ENCODE data around the gene NUF2.

NUF2 gene

DNA sequence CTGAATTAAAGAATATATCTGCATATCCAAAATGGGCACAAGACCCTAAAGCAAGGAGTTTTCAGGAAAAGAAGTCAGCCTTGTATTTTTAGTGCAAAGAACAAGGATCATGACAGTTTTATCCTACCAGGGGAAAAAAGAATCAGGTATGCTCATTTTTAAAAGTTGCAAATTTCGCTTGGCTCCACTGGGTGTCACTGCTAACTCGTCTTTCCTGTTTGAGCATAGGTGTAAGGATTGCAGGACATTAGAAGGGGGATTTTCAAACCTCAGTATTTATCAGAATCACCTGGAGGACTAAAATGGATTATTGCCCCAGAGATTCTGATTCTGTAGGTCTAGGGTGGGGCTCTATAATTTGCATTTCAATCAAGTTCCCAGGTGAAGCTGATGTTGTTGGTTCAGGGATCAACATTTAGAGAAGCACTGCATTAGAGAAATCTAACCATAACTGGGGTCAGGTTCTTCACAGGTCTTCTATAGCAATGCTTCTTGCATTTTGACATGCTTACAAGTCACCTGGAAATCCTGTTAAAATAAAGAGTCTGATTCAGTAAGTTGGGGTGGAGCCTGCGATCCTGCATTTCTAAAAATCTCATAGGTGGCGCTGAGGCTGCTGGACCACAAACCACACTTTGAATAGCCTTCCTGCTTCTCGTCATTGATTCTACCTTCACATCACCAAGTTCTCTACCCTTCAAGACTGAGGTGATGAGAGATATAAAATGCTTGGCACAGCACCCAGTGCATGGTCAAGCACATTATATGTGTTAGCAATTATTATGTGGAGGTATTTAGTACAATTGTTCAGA is 39.6 kb downstream of the NUF2 start:
- no peaks in the 10 kb centered on the region for H3K79me1 ChIP-seq (ENCODE audit: low read depth, low read length)
- no peak overlapping the region for H3K4me2 ChIP-seq (ENCODE audit: insufficient read depth, low read length, poor library complexity, severe bottlenecking)
- H3K18ac ChIP-seq (ENCODE audit: low read length) = no peak overlapping the region
- H4K8ac ChIP-seq (ENCODE audit: low read depth, low read length) = no peak overlapping the region
- no peak overlapping the region for H2BK120ac ChIP-seq (ENCODE audit: low read depth, low read length)
- H3K4ac ChIP-seq (ENCODE audit: low read length) = no peak overlapping the region
- no peaks in the 10 kb centered on the region for H3K9me3 ChIP-seq (replicated peaks in 1 of 2; ENCODE audit: control insufficient read depth in 2 of 2, insufficient read depth in 1 of 2, low read depth in 1 of 2, low read length in 2 of 2)
- no peak overlapping the region for H2AFZ ChIP-seq (ENCODE audit: low read length)
- DNase-seq (ENCODE audit: low spot score) = peak; percentile 6
- no peak overlapping the region for H3K4me3 ChIP-seq (ENCODE audit: low read length in 2 of 2)
- peaks cover 0 to 12% of the 10 kb centered on the region in 2 donors for H3K36me3 ChIP-seq (replicated peaks in 1 of 2; ENCODE audit: control insufficient read depth in 2 of 2, insufficient read depth in 2 of 2, low read length in 2 of 2)
- H3K9ac ChIP-seq (ENCODE audit: low read depth, low read length, poor library complexity) = no peak overlapping the region
- no peak overlapping the region for H3K23ac ChIP-seq (ENCODE audit: low read depth, low read length, poor library complexity)
- H4K91ac ChIP-seq (ENCODE audit: low read depth, low read length, poor library complexity) = no peak overlapping the region
- WGBS, 2 donors (ENCODE audit: extremely low coverage in 2 of 2, insufficient read length in 2 of 2, insufficient replicate concordance in 1 of 2) = no CpG with 5 or more reads among the region's 5 CpGs
- no peak overlapping the region for H2BK12ac ChIP-seq (ENCODE audit: low read length)
- no peak overlapping the region for H2AK5ac ChIP-seq (ENCODE audit: low read depth, low read length)
- no peaks in the 10 kb centered on the region for H3K4me1 ChIP-seq (ENCODE audit: control insufficient read depth in 2 of 2, insufficient read depth in 1 of 2, low read depth in 1 of 2, low read length in 2 of 2)
- no peak overlapping the region for H3K27ac ChIP-seq (replicated peaks; ENCODE audit: low read length)
- no peak overlapping the region for H2BK15ac ChIP-seq (ENCODE audit: low read length)
- H3K27me3 ChIP-seq (ENCODE audit: control insufficient read depth in 3 of 3, insufficient read depth in 3 of 3, low read depth in 1 of 3, low read length in 3 of 3) = peaks cover 0 to 6% (median 0%) of the 10 kb centered on the region in 3 experiments
- no peak overlapping the region for H2BK5ac ChIP-seq (ENCODE audit: low read length)
- no peak overlapping the region for H3K14ac ChIP-seq (ENCODE audit: low read length)

- Histone ChIP-seq H2BK12ac (ENCODE audit: low read length) (no peak overlapping the region), H3K36me3 (replicated peaks in 1 of 2; ENCODE audit: control insufficient read depth in 2 of 2, insufficient read depth in 2 of 2, low read length in 2 of 2) (no peaks in the 10 kb centered on the region), H2AFZ (ENCODE audit: low read length) (no peak overlapping the region), H3K4ac (ENCODE audit: low read length) (no peak overlapping the region), H3K9ac (ENCODE audit: low read depth, low read length, poor library complexity) (no peak overlapping the region), H3K14ac (ENCODE audit: low read length) (no peak overlapping the region), H2BK120ac (ENCODE audit: low read depth, low read length) (no peak overlapping the region), H4K91ac (ENCODE audit: low read depth, low read length, poor library complexity) (no peak overlapping the region), H3K27ac (replicated peaks; ENCODE audit: low read length) (no peak overlapping the region), H4K8ac (ENCODE audit: low read depth, low read length) (no peak overlapping the region), H2BK15ac (ENCODE audit: low read length) (no peak overlapping the region), H3K79me1 (ENCODE audit: low read depth, low read length) (no peaks in the 10 kb centered on the region), H3K18ac (ENCODE audit: low read length) (no peak overlapping the region), H3K27me3 (ENCODE audit: control insufficient read depth in 3 of 3, insufficient read depth in 3 of 3, low read depth in 1 of 3, low read length in 3 of 3) (peaks cover 0 to 13% (median 0%) of the 10 kb centered on the region in 3 experiments), H3K4me1 (ENCODE audit: control insufficient read depth in 2 of 2, insufficient read depth in 1 of 2, low read depth in 1 of 2, low read length in 2 of 2) (no peaks in the 10 kb centered on the region), H3K23ac (ENCODE audit: low read depth, low read length, poor library complexity) (no peak overlapping the region), H3K9me3 (replicated peaks in 1 of 2; ENCODE audit: control insufficient read depth in 2 of 2, insufficient read depth in 1 of 2, low read depth in 1 of 2, low read length in 2 of 2) (no peaks in the 10 kb centered on the region), H3K4me2 (ENCODE audit: insufficient read depth, low read length, poor library complexity, severe bottlenecking) (no peak overlapping the region), H2BK5ac (ENCODE audit: low read length) (no peak overlapping the region), H2AK5ac (ENCODE audit: low read depth, low read length) (no peak overlapping the region), H3K4me3 (ENCODE audit: low read length in 2 of 2) (no peak overlapping the region)
- WGBS, 2 donors (ENCODE audit: extremely low coverage in 2 of 2, insufficient read length in 2 of 2, insufficient replicate concordance in 1 of 2) = no CpG with 5 or more reads among the region's 3 CpGs
- DNase-seq (ENCODE audit: low spot score) = no peak
Observed at GRCh38 chr1:163365186-163365585, 43.4 kb downstream of the NUF2 start.

DNA sequence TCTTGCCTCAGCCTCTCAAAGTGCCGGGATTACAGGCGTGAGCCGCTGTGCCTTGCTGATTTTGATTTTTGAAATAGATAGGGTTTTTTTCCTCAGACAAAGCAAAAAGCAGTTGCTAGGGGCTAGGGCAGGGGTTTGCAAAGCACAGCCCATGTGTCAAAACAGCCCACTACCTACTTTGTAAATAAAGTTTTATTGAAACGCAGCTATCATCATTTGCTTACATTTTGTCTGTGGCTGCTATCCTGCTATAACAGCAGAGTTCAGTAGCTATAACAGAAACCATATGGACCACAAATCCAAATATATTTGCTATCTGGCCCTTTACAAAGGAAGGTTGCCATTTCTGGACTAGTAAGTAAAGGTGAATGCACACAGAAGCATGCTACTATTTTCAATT is 44.8 kb downstream of the NUF2 start:
- no CpG with 5 or more reads among the region's 4 CpGs for WGBS, 2 donors (ENCODE audit: extremely low coverage in 2 of 2, insufficient read length in 2 of 2, insufficient replicate concordance in 1 of 2)
- Histone ChIP-seq H3K27ac (replicated peaks; ENCODE audit: low read length) (no peak overlapping the region), H4K91ac (ENCODE audit: low read depth, low read length, poor library complexity) (no peak overlapping the region), H3K18ac (ENCODE audit: low read length) (no peak overlapping the region), H3K9me3 (replicated peaks in 1 of 2; ENCODE audit: control insufficient read depth in 2 of 2, insufficient read depth in 1 of 2, low read depth in 1 of 2, low read length in 2 of 2) (no peaks in the 10 kb centered on the region), H2BK5ac (ENCODE audit: low read length) (no peak overlapping the region), H3K79me1 (ENCODE audit: low read depth, low read length) (no peaks in the 10 kb centered on the region), H2AK5ac (ENCODE audit: low read depth, low read length) (no peak overlapping the region), H3K23ac (ENCODE audit: low read depth, low read length, poor library complexity) (no peak overlapping the region), H3K9ac (ENCODE audit: low read depth, low read length, poor library complexity) (no peak overlapping the region), H2BK120ac (ENCODE audit: low read depth, low read length) (no peak overlapping the region), H2AFZ (ENCODE audit: low read length) (no peak overlapping the region), H3K36me3 (replicated peaks in 1 of 2; ENCODE audit: control insufficient read depth in 2 of 2, insufficient read depth in 2 of 2, low read length in 2 of 2) (no peaks in the 10 kb centered on the region), H3K27me3 (ENCODE audit: control insufficient read depth in 3 of 3, insufficient read depth in 3 of 3, low read depth in 1 of 3, low read length in 3 of 3) (peaks cover 0 to 13% (median 0%) of the 10 kb centered on the region in 3 experiments), H3K4me3 (ENCODE audit: low read length in 2 of 2) (no peak overlapping the region), H3K4me2 (ENCODE audit: insufficient read depth, low read length, poor library complexity, severe bottlenecking) (no peak overlapping the region), H3K4me1 (ENCODE audit: control insufficient read depth in 2 of 2, insufficient read depth in 1 of 2, low read depth in 1 of 2, low read length in 2 of 2) (no peaks in the 10 kb centered on the region), H2BK15ac (ENCODE audit: low read length) (no peak overlapping the region), H4K8ac (ENCODE audit: low read depth, low read length) (no peak overlapping the region), H3K4ac (ENCODE audit: low read length) (no peak overlapping the region), H2BK12ac (ENCODE audit: low read length) (no peak overlapping the region), H3K14ac (ENCODE audit: low read length) (no peak overlapping the region)
- no peak for DNase-seq (ENCODE audit: low spot score)

- no peak overlapping the region for H3K4me3 ChIP-seq (ENCODE audit: low read length in 2 of 2)
- H3K9ac ChIP-seq (ENCODE audit: low read depth, low read length, poor library complexity) = no peak overlapping the region
- WGBS, 2 donors (ENCODE audit: extremely low coverage in 2 of 2, insufficient read length in 2 of 2, insufficient replicate concordance in 1 of 2) = no CpG with 5 or more reads among the region's 4 CpGs
- H2BK5ac ChIP-seq (ENCODE audit: low read length) = no peak overlapping the region
- H3K27ac ChIP-seq (replicated peaks; ENCODE audit: low read length) = no peak overlapping the region
- H4K91ac ChIP-seq (ENCODE audit: low read depth, low read length, poor library complexity) = no peak overlapping the region
- H2AFZ ChIP-seq (ENCODE audit: low read length) = no peak overlapping the region
- H2BK15ac ChIP-seq (ENCODE audit: low read length) = no peak overlapping the region
- no peak overlapping the region for H3K23ac ChIP-seq (ENCODE audit: low read depth, low read length, poor library complexity)
- H4K8ac ChIP-seq (ENCODE audit: low read depth, low read length) = no peak overlapping the region
- H3K4ac ChIP-seq (ENCODE audit: low read length) = no peak overlapping the region
- H3K27me3 ChIP-seq (ENCODE audit: control insufficient read depth in 3 of 3, insufficient read depth in 3 of 3, low read depth in 1 of 3, low read length in 3 of 3) = peaks cover 0 to 9% (median 0%) of the 10 kb centered on the region in 3 experiments
- H3K4me1 ChIP-seq (ENCODE audit: control insufficient read depth in 2 of 2, insufficient read depth in 1 of 2, low read depth in 1 of 2, low read length in 2 of 2) = no peaks in the 10 kb centered on the region
- H3K18ac ChIP-seq (ENCODE audit: low read length) = no peak overlapping the region
- no peak overlapping the region for H2BK120ac ChIP-seq (ENCODE audit: low read depth, low read length)
- no peak for DNase-seq (ENCODE audit: low spot score)
- H3K79me1 ChIP-seq (ENCODE audit: low read depth, low read length) = no peaks in the 10 kb centered on the region
- H2BK12ac ChIP-seq (ENCODE audit: low read length) = no peak overlapping the region
- no peaks in the 10 kb centered on the region for H3K9me3 ChIP-seq (replicated peaks in 1 of 2; ENCODE audit: control insufficient read depth in 2 of 2, insufficient read depth in 1 of 2, low read depth in 1 of 2, low read length in 2 of 2)
- no peaks in the 10 kb centered on the region for H3K36me3 ChIP-seq (replicated peaks in 1 of 2; ENCODE audit: control insufficient read depth in 2 of 2, insufficient read depth in 2 of 2, low read length in 2 of 2)
- no peak overlapping the region for H3K14ac ChIP-seq (ENCODE audit: low read length)
- no peak overlapping the region for H3K4me2 ChIP-seq (ENCODE audit: insufficient read depth, low read length, poor library complexity, severe bottlenecking)
- no peak overlapping the region for H2AK5ac ChIP-seq (ENCODE audit: low read depth, low read length)
Observed at GRCh38 chr1:163367721-163368120, 46.0 kb downstream of the NUF2 start.
